GM12892 (cell line): ENCODE results near the gene COLEC12.

Experiments
- POLR2A ChIP-seq: IDR thresholded peaks from 2 replicates; pipeline ENCODE4 v1.6.1; 2011; ENCODE audit warnings: low read depth, low read length, control low read depth
- POLR2AphosphoS5 ChIP-seq: IDR thresholded peaks from 2 replicates; pipeline ENCODE4 v1.6.1; 2011; ENCODE audit warnings: low read depth, low read length, control low read depth
- TAF1 ChIP-seq: IDR thresholded peaks from 2 replicates; pipeline ENCODE4 v1.6.1; 2011; ENCODE audit warnings: low read depth, mild to moderate bottlenecking, control low read depth, low read length, borderline replicate concordance

- TF ChIP-seq POLR2A = no peak
- TF ChIP-seq POLR2AphosphoS5 = no peak
- no peak for TF ChIP-seq TAF1
These were observed 12.5 kb upstream of the COLEC12 start for GRCh38 chr18:512957-513356.
